Activated CD4-positive, alpha-beta T cell treated with anti-CD3 and anti-CD28 coated beads, Interleukin-2, amount 10 ng/mL, durations not matched to agents 24 days and 14 days (primary cell): ENCODE data around the gene VASH1. TPM values are rescaled to one million over a fixed set of nuclear protein-coding genes. Genes with fewer than 3 reads are reported as not detected.
"Not testable (repeated sequence)": the region's sequence is repeated elsewhere in the genome, so short reads cannot be mapped to it uniquely, and the experiment has no call there.

Experiments used
- DNase-seq: peaks from one replicate; pipeline ENCODE4 v3.0.0; 2022
- H3K27ac Mint-ChIP-seq: one replicate; pipeline ENCODE4 v1.8.0; 2022; ENCODE audit warnings: mild to moderate bottlenecking, mixed read lengths
- H3K27me3 Mint-ChIP-seq: one replicate; pipeline ENCODE4 v1.8.0; 2022; ENCODE audit warnings: mixed read lengths
- H3K36me3 Mint-ChIP-seq: one replicate; pipeline ENCODE4 v1.8.0; 2022; ENCODE audit warnings: low read depth, mild to moderate bottlenecking, mixed read lengths
- H3K4me1 Mint-ChIP-seq: one replicate; pipeline ENCODE4 v1.8.0; 2021; ENCODE audit warnings: mixed read lengths
- H3K4me3 Mint-ChIP-seq: one replicate; pipeline ENCODE4 v1.8.0; 2022; ENCODE audit warnings: mild to moderate bottlenecking, moderate library complexity, mixed read lengths
- H3K9me3 Mint-ChIP-seq: one replicate; pipeline ENCODE4 v1.8.0; 2021; ENCODE audit warnings: mixed read lengths
- intact Hi-C: fragments of 100-400 bp; cut with micrococcal nuclease; formaldehyde crosslinking; loops from one replicate; pipeline ENCODE4 v1.15.1; 2023
- total RNA-seq: library from RNA; stranded (reverse); gene quantifications from 2 replicates; pipeline ENCODE4 v1.2.3, GENCODE V29; 2022

The VASH1 gene
- total RNA-seq, 1 donor from 2014 or later, result 6.9 TPM

DNA sequence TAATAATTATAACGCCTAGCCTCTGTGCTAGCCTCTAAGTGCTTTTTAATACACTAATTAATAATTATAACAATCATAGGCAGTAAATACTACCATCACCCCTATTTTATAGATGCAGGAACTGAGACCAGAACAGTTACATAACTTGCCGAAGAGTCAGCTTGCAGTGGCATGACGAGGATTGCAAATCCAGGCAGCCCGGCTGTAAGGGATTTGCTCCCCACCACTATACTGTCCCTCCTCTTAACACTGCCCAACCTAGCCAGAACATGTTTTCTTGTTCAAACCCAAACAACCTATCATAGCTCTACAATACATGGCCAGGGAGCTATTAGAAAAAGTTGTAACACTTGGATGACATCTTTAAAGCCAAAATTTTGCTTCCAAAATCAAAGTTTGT lies 33.9 kb upstream of the VASH1 start:
- H3K27ac Mint-ChIP-seq, result no peak overlapping the region
- no peaks in the 10 kb centered on the region for H3K4me1 Mint-ChIP-seq
- no peaks in the 10 kb centered on the region for H3K9me3 Mint-ChIP-seq
- no peaks in the 10 kb centered on the region for H3K36me3 Mint-ChIP-seq
- intact Hi-C loops, result no loop called here
- H3K27me3 Mint-ChIP-seq, result peaks cover 28% of the 10 kb centered on the region
- DNase-seq, result no peak
- no peak overlapping the region for H3K4me3 Mint-ChIP-seq

DNA sequence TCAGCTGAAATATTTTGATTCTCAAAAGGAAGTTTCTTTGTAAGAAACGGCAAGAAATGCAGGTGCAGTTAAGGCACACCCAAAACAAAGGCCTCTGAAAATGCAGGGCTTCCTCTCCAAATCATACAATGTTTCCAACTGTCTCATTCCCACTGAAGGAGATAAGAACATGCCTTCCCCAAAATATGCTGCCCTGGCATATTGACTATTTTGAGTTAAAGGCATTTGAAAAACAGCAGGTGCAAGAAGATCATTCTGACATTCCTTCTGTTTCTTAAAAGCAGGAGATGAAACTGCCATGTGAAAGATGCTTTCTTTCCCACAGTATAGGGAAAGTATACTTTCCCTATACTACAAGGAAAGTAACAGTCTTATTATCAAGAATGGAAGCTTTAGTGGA lies 33.4 kb upstream of the VASH1 start:
- Mint-ChIP-seq H3K4me3 (no peak overlapping the region), H3K27me3 (peaks cover 28% of the 10 kb centered on the region), H3K27ac (no peak overlapping the region), H3K36me3 (no peaks in the 10 kb centered on the region), H3K9me3 (no peaks in the 10 kb centered on the region), H3K4me1 (no peaks in the 10 kb centered on the region)
- intact Hi-C loops, result no loop called here
- no peak for DNase-seq

DNA sequence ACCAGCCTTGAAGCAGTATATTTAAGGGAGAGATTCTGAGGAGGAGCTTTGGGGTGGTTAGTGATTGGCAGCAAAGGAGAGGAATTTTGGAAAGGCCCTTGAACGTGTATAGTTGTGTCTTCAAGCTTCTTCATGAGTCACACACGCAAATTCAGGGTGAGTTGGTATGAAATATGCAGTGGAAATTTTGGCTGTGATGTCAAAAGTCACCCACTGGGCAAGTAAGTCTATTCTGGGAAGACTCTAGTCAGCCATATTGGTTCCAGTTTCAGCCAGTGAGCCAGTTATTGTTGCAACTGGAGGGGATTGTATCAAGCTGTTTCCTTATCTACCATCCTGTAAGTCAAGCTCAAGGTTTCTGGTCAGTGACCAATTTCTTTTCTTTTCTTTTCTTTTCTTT lies 32.0 kb upstream of the VASH1 start:
- Mint-ChIP-seq H3K4me1 (no peaks in the 10 kb centered on the region), H3K36me3 (no peaks in the 10 kb centered on the region), H3K4me3 (no peak overlapping the region), H3K27me3 (peaks cover 21% of the 10 kb centered on the region), H3K27ac (no peak overlapping the region), H3K9me3 (no peaks in the 10 kb centered on the region)
- DNase-seq, result no peak
- intact Hi-C loops, result no loop called here

DNA sequence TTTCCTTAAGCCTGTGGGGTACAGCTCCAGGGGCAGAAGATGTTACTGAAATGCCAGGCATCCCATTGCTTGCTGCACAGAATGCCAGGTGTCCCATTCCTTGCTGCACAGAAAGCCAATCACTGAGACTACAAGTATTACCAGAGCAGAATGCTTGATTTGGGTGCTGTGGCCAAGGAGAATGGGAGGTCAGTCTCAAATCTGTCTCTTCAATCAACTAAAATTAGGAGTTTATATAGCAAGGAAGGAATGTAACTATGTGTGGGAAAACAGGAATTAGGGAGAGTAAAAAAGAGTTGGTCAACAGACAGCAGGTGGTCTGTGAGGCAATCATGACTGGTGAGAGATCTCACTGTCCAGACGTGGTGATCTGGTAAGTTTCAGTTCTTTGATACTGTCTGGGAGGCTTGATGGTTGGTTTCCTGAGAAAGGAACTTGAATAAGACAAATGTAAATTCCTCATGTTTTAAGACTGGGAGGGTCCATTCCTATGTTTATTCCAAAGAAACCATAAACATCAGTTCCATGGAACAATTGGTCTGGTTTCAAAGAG lies 31.2 kb upstream of the VASH1 start:
- no peaks in the 10 kb centered on the region for H3K4me1 Mint-ChIP-seq
- no peak overlapping the region for H3K27ac Mint-ChIP-seq
- peaks cover 16% of the 10 kb centered on the region for H3K27me3 Mint-ChIP-seq
- intact Hi-C loops, result no loop called here
- no peaks in the 10 kb centered on the region for H3K9me3 Mint-ChIP-seq
- H3K4me3 Mint-ChIP-seq, result no peak overlapping the region
- H3K36me3 Mint-ChIP-seq, result no peaks in the 10 kb centered on the region
- no peak for DNase-seq

DNA sequence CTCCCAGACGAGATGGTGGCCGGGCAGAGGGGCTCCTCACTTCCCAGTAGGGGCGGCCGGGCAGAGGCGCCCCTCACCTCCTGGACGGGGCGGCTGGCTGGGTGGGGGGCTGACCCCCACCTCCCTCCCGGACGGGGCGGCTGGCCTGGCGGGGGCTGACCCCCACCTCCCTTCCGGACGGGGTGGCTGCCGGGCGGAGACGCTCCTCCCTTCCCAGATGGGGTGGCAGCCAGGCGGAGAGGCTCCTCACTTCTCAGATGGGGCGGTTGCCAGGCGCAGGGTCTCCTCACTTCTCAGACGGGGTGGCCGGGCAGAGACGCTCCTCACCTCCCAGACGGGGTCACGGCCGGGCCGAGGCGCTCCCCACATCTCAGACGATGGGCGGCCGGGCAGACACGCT lies 26.8 kb upstream of the VASH1 start:
- H3K4me3 Mint-ChIP-seq, H3K9me3 Mint-ChIP-seq, intact Hi-C loops, H3K27ac Mint-ChIP-seq, H3K4me1 Mint-ChIP-seq, DNase-seq, H3K36me3 Mint-ChIP-seq: not testable (repeated sequence)
- peaks cover 23% of the 10 kb centered on the region for H3K27me3 Mint-ChIP-seq

DNA sequence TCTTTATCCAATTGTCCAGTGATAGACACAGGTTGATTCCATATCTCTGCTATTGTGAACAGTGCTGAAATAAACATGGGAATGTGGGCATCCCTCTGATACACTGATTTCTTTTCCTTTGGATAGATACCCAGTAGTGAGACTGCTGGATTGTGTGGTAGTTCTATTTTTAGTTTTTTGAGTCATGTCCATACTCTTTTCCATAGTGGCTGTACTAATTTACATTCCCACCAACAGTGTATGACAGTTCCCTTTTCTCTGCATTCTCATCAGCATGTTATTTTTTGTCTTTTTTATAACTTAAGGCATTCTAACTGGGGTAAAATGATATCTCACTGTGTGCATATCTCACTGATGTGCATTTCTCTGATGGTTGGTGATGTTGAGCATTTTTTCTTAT lies 24.8 kb upstream of the VASH1 start:
- Mint-ChIP-seq H3K4me3 (no peak overlapping the region), H3K9me3 (peaks cover 21% of the 10 kb centered on the region), H3K27ac (no peak overlapping the region), H3K36me3 (peaks cover 1% of the 10 kb centered on the region), H3K4me1 (no peaks in the 10 kb centered on the region), H3K27me3 (peaks cover 25% of the 10 kb centered on the region)
- intact Hi-C loops, result no loop called here
- DNase-seq, result no peak

DNA sequence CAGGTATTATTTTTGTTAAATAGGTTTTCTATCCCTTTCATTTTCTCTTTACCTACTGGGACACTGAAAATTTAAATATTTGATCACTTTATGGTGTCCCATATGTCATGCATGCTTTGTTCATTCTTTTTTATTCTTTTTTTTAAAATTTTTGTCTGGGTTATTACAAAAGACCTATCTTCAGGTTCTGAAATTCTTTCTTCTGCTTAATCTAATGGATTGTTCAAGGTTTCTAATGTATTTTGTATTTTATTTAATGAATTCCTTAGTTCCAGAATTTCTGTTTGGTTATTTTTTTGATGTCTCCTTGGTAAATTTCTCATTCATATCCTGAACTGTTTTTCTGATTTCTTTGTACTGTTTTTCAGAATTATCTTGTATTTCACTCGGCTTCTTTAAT lies 20.2 kb upstream of the VASH1 start:
- DNase-seq, result no peak
- Mint-ChIP-seq H3K4me1 (no peaks in the 10 kb centered on the region), H3K4me3 (no peak overlapping the region), H3K36me3 (peaks cover 1% of the 10 kb centered on the region), H3K9me3 (peaks cover 26% of the 10 kb centered on the region), H3K27me3 (peaks cover 28% of the 10 kb centered on the region), H3K27ac (no peak overlapping the region)
- intact Hi-C loops, result no loop called here

DNA sequence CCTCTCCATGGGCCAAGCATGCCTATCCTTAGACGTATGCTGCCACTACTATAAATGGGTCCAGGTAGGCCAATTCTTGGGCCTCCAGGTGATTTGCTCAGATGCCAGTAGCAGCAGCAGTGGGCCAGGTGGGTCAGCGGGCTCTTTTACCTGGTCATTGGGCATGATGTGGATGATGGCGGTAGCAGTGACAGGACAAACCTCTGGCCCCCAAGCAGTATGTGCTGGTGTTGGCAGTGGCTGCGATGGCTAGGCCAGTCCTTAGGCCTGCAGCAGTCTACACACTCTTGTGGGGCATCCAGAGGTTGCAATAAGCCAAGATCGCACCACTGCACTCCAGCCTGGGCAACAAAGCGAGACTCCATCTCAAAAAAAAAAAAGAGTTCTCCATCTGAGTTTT lies 19.1 kb upstream of the VASH1 start:
- H3K27me3 Mint-ChIP-seq, result peaks cover 30% of the 10 kb centered on the region
- H3K27ac Mint-ChIP-seq, result no peak overlapping the region
- intact Hi-C loops, result no loop called here
- DNase-seq, result no peak
- H3K36me3 Mint-ChIP-seq, result peaks cover 1% of the 10 kb centered on the region
- H3K4me1 Mint-ChIP-seq, result no peaks in the 10 kb centered on the region
- H3K4me3 Mint-ChIP-seq, result no peak overlapping the region
- peaks cover 26% of the 10 kb centered on the region for H3K9me3 Mint-ChIP-seq

DNA sequence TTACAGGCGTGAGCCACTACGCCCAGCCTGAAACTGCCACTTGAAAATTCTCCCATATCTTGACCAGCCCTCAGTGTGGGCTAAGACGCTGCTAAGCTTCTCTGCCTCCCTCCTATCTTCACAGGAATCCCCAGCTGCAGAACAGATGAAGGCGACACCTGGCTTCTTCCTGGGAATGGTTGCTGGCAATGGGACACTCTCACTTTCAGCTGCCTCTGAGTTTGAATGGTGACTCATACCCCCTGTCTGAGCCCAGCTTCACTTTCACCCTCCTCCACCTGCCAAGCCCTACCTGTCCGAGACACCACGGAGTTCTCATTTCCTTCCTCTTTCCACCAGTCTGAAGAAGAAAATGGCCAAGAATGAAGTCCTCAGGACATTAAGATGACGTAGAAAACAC lies 18.3 kb upstream of the VASH1 start:
- no peak for DNase-seq
- H3K9me3 Mint-ChIP-seq, result peaks cover 26% of the 10 kb centered on the region
- H3K27ac Mint-ChIP-seq, result no peak overlapping the region
- no peaks in the 10 kb centered on the region for H3K4me1 Mint-ChIP-seq
- peaks cover 1% of the 10 kb centered on the region for H3K36me3 Mint-ChIP-seq
- H3K4me3 Mint-ChIP-seq, result no peak overlapping the region
- peaks cover 28% of the 10 kb centered on the region for H3K27me3 Mint-ChIP-seq
- intact Hi-C loops, result no loop called here

DNA sequence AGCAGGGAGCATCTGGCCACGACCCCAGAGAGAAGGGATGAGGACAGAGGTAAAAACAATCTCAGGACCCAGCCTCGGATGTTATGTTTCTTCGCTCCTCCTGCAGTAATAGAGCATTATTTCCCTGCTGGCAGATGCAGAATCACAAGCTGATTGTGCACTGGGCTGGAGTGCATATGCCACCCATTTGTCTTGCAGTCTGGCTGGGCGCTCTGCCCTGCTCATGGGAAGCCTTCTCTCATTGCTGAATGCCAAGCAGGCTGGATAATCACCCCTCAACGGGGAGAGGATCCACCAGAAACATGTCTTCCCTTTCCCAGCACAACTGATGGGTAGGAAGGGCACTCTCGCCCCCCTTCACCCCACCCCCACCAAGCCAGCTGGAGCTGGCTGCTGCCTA lies 8.5 kb upstream of the VASH1 start:
- Mint-ChIP-seq H3K4me3 (no peak overlapping the region), H3K27me3 (peaks cover 11% of the 10 kb centered on the region), H3K9me3 (no peaks in the 10 kb centered on the region), H3K27ac (no peak overlapping the region), H3K36me3 (no peaks in the 10 kb centered on the region), H3K4me1 (no peaks in the 10 kb centered on the region)
- peak; percentile 41 for DNase-seq
- intact Hi-C loops, result no loop called here

DNA sequence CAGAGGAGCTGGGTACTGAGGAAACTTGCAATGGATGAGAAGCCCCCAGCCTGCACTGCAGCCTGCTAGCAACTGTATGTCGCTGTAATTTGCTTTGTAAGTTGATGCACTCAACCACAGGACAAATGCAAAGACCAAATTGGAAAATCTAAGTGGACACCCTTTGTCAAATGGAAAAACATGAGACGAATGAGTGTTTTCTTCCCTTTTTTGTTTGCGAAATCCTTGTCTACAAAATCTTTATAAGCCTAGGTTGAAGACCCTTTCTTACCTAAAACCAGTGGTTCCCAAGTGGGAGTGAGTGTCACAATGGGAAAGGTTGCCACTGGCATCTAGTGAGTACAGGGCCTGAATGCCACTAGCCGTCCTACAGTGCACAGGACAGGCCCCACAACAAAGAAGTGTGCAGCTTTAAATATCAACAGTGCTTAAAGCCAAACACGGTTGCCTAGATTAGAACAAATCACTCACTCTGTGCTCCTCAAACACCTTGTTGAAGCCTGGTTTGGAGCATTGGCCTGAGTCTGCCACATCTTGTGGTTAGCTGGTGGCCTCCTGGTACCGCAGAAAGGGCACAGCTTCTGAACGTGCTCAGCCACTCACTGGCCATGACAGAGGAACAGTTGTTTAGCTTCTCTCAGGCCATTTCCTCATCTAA lies 7.6 kb upstream of the VASH1 start:
- H3K36me3 Mint-ChIP-seq, result no peaks in the 10 kb centered on the region
- no peaks in the 10 kb centered on the region for H3K4me1 Mint-ChIP-seq
- H3K9me3 Mint-ChIP-seq, result no peaks in the 10 kb centered on the region
- H3K27me3 Mint-ChIP-seq, result peaks cover 16% of the 10 kb centered on the region
- H3K27ac Mint-ChIP-seq, result no peak overlapping the region
- peak; percentile 46 for DNase-seq
- H3K4me3 Mint-ChIP-seq, result no peak overlapping the region
- intact Hi-C loops, result no loop called here

DNA sequence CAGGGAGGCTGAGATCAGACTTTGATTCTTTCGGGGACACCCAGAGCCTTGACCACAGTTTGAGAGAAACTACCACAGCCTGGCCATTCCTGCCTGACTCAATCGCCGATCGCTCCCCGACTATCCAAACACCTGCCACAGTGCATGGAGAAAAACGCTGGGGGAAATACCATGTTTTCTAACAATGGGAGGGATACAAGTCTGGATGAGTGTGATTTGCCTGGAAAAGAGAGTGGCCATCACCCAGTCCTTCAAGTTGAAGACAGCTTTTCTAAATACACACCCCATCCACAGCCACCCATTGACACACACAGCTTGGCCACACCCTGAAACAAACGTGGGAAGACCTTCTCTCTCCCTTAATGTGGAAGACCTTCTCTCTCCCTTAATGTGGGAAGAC lies 6.7 kb upstream of the VASH1 start:
- intact Hi-C loops, result no loop called here
- Mint-ChIP-seq H3K4me3 (no peak overlapping the region), H3K27ac (no peak overlapping the region), H3K4me1 (no peaks in the 10 kb centered on the region), H3K36me3 (no peaks in the 10 kb centered on the region), H3K27me3 (peaks cover 25% of the 10 kb centered on the region), H3K9me3 (no peaks in the 10 kb centered on the region)
- DNase-seq, result peak; percentile 46

DNA sequence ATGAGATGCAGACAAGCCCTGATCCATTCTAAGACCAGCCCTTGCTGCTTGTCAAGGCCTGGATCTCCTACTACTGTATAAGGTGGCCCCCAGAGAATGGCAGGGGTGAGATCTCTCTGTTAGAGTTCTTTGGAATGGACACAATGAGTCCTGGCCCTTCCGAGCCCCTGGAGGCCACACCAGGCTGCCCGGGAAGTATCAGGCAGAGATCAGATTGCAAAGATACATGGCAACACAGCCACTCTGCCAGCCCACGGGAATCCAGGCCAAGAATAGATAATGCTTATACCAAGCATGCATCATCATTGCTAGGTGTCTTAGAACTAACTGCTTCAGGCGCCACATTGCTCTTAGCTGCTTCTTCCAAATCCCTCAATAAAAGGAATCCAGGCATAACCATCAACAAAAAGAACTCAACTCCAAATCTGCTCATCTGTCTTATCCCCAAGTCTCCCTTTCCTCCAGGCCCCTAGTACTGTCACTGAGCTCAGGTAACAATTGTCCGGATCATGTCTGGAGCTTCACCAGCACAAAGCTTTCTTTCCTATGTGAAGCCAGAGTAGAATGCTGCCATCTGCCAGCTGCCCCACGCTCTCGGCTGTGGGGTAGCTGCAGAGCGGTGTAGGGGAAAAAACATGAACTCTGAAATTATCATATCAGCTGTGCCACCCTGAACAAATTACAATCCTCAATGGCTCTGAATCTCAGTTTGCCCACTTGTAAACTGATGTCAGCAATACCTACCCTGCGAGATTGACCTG lies 5.5 kb upstream of the VASH1 start:
- Mint-ChIP-seq H3K36me3 (no peaks in the 10 kb centered on the region), H3K9me3 (no peaks in the 10 kb centered on the region), H3K4me1 (peaks cover 2% of the 10 kb centered on the region), H3K27me3 (peaks cover 35% of the 10 kb centered on the region), H3K4me3 (no peak overlapping the region), H3K27ac (no peak overlapping the region)
- DNase-seq, result peak; percentile 41
- intact Hi-C loops, result no loop called here

DNA sequence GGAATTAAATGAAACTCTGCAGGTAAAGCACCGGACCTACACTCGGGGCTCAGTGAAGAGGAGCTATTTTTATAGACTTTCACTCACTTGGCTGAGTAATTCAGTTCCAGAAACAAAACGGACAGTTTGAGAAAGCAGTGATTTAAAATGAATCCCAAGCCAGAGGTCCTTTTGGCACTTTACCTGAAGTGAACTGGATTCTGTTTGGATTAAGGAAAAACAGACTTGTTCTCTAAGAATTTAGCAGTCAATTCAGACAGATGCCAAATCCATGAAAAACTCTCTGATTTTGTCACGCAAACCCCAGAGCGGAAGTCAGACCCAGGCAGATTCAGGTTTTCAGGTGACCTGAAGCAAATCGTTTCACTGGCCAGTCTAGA lies 4.9 kb upstream of the VASH1 start:
- H3K4me3 Mint-ChIP-seq, result no peak overlapping the region
- peaks cover 37% of the 10 kb centered on the region for H3K27me3 Mint-ChIP-seq
- H3K27ac Mint-ChIP-seq, result no peak overlapping the region
- H3K4me1 Mint-ChIP-seq, result peaks cover 3% of the 10 kb centered on the region
- H3K36me3 Mint-ChIP-seq, result no peaks in the 10 kb centered on the region
- DNase-seq, result no peak
- H3K9me3 Mint-ChIP-seq, result no peaks in the 10 kb centered on the region
- intact Hi-C loops, result no loop called here
